B cell (primary cell): ENCODE results near the gene THAP11.

Experiments
- EZH2 ChIP-seq: IDR thresholded peaks from 2 replicates; pipeline ENCODE4 v1.6.1; 2012; ENCODE audit warnings: borderline replicate concordance, low read depth, mild to moderate bottlenecking, moderate library complexity, low read length; ENCODE audit not compliant: insufficient read depth, poor library complexity, severe bottlenecking
- TF ChIP-seq, protein P1 (sequence below): fragments of 200-600 bp; IDR thresholded peaks from one replicate; pipeline ENCODE4 v1.8.0; 2022; ENCODE audit warnings: antibody characterized with exemption, mild to moderate bottlenecking

DNA sequence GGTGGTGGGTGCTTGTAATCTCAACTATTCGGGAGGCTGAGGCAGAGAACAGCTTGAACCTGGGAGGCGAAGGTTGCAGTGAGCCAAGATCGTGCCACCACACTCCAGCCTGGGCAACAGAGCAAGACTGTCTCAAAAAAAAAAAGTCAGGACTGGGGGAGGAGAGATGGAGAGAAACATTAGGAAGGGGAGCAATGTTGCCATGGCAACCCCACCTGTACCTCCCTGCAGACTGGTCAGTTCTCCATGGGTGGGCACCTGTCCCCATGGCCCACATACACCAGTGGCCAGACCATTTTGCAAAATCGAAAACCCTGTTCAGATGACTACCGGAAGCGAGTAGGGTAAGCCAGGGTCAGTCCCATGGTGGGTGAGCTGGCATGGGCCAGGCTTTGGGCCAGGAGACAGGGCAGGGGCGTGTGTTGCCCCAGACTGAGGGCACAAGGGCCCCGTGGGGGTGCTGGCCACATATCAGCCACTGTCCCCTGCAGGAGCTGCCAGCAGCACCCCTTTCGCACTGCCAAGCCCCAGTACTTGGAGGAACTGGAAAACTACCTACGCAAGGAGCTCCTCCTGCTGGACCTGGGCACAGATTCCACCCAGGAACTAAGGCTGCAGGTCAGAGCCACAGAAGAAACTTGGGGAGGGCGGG is 21.4 kb upstream of the THAP11 start:
- TF ChIP-seq, protein P1, sequence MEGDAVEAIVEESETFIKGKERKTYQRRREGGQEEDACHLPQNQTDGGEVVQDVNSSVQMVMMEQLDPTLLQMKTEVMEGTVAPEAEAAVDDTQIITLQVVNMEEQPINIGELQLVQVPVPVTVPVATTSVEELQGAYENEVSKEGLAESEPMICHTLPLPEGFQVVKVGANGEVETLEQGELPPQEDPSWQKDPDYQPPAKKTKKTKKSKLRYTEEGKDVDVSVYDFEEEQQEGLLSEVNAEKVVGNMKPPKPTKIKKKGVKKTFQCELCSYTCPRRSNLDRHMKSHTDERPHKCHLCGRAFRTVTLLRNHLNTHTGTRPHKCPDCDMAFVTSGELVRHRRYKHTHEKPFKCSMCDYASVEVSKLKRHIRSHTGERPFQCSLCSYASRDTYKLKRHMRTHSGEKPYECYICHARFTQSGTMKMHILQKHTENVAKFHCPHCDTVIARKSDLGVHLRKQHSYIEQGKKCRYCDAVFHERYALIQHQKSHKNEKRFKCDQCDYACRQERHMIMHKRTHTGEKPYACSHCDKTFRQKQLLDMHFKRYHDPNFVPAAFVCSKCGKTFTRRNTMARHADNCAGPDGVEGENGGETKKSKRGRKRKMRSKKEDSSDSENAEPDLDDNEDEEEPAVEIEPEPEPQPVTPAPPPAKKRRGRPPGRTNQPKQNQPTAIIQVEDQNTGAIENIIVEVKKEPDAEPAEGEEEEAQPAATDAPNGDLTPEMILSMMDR, result no peak
- no peak for TF ChIP-seq EZH2
